Activated CD4-positive, alpha-beta T cell treated with anti-CD3 and anti-CD28 coated beads for 36 hours (primary cell): ENCODE measurements around the gene CACNA1B. TPM values are rescaled to one million over a fixed set of nuclear protein-coding genes. Genes with fewer than 3 reads are reported as not detected.

Experiments used
- ATAC-seq: fragments of 200-7000 bp; cut with Tn5 transposase; one replicate; pipeline ENCODE4 v1.10.0; 2021; ENCODE audit warnings: mild to moderate bottlenecking, moderate library complexity
- CTCF ChIA-PET: fragments of 350-600 bp; sonication (Branson Sonifier 250); formaldehyde crosslinking; loops from one replicate; lab custom pipeline; 2021; ENCODE audit warnings: antibody characterized with exemption; lab: Charles Lee
- POLR2A ChIA-PET: fragments of 350-600 bp; sonication (Branson Sonifier 250); formaldehyde crosslinking; loops from one replicate; lab custom pipeline; 2021; ENCODE audit warnings: antibody characterized with exemption, inconsistent platforms; lab: Charles Lee
- DNase-seq: peaks from one replicate; pipeline ENCODE4 v3.0.0-alpha.2; 2020
- H3K27ac Mint-ChIP-seq: one replicate; pipeline ENCODE4 v1.8.0; 2021; ENCODE audit warnings: mixed read lengths
- H3K27me3 Mint-ChIP-seq: one replicate; pipeline ENCODE4 v1.8.0; 2021; ENCODE audit warnings: mixed read lengths
- H3K36me3 Mint-ChIP-seq: one replicate; pipeline ENCODE4 v1.8.0; 2021; ENCODE audit warnings: low read depth, mixed read lengths
- H3K4me1 Mint-ChIP-seq: one replicate; pipeline ENCODE4 v1.8.0; 2021; ENCODE audit warnings: mixed read lengths
- H3K4me3 Mint-ChIP-seq: one replicate; pipeline ENCODE4 v1.8.0; 2021; ENCODE audit warnings: mild to moderate bottlenecking, moderate library complexity, mixed read lengths
- H3K9me3 Mint-ChIP-seq: one replicate; pipeline ENCODE4 v1.8.0; 2021; ENCODE audit warnings: low read depth, mixed read lengths
- intact Hi-C, 2 experiments: fragments of 100-400 bp; cut with DNase I in 1 of 2; cut with micrococcal nuclease in 1 of 2; formaldehyde crosslinking; loops; one replicate each; pipeline versions ENCODE4 v1.14.2 to v1.15.1; 2022 to 2024; cut with DNase I, micrococcal nuclease
- total RNA-seq, 2 experiments: library from RNA; stranded (reverse); gene quantifications; one replicate each; pipeline ENCODE4 v1.2.3, GENCODE V29; 2021

The CACNA1B gene
- total RNA-seq, 2 experiments from 2014 or later = 0.05 to 0.07 TPM

DNA sequence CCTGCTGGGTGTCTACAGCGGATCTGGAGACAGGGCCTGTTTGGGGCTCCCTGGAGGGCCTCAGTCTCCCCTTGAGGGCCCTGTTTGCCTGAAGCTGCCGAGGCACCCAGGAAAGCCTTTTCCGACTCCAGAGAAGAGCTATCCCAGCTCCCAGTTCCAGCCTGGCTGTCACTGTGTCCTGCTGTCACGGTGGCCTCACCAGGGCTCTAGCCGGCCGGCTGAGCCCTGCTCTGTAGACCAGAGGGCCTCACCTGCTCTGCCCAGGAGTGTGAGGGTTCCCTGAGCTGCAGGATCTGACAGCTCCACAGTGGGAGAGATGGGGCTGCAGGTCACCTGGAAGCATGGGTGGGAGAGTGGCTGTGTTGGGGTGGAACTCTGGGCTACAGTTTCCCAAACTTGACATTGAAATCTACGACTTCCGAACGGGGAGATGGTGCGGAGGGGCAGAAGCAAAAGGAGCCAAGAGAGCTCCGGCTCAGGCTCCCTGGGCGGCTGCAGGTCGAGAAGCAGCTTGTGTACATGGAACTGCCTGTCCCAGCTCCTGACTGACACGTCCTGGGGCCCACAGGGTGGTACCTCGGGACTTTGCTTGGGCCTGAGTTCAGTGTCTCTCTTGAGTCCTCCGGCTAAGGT lies 94.9 kb downstream of the CACNA1B start:
- peaks cover 3% of the 10 kb centered on the region for H3K27me3 Mint-ChIP-seq
- no peak for ATAC-seq
- no peak for DNase-seq
- no peaks in the 10 kb centered on the region for H3K9me3 Mint-ChIP-seq
- H3K27ac Mint-ChIP-seq = no peak overlapping the region
- no peaks in the 10 kb centered on the region for H3K4me1 Mint-ChIP-seq
- H3K36me3 Mint-ChIP-seq = no peaks in the 10 kb centered on the region
- H3K4me3 Mint-ChIP-seq = no peak overlapping the region
- ChIA-PET CTCF (no interaction called here), POLR2A (no interaction called here)
- intact Hi-C loops = no loop called here

DNA sequence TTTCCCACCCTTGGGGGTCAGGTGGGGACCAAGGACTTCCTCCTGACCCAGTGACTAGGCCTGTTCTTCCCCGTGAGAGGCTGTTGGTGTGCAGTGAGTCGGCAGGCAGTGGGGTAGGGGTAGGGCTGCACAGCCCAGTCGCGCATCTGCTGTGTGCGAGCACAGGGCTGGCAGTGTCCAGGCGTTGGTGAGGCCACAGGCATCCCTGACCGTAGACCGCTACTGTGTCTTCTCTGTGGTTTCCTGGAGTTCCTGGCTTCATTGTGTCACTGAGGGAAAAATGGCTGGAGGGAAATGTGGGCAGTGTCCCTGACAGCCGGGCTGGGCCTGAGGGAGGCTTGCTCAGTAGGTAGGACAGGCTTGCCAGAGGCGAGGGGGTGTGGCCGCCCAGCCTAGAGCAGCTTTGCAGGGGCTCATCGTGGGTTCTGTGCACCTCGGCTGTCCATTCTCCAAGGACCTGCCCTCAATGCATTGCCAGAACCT lies 95.4 kb downstream of the CACNA1B start:
- no peak for DNase-seq
- Mint-ChIP-seq H3K9me3 (no peaks in the 10 kb centered on the region), H3K4me1 (no peaks in the 10 kb centered on the region), H3K36me3 (no peaks in the 10 kb centered on the region), H3K27ac (no peak overlapping the region), H3K27me3 (peaks cover 3% of the 10 kb centered on the region), H3K4me3 (no peak overlapping the region)
- ChIA-PET POLR2A (no interaction called here), CTCF (interaction anchor here (0.7 kb wide), 1 partner anchor 159 kb away, joined by 3 read pairs; no protein-coding TSS in a partner anchor)
- no peak for ATAC-seq
- intact Hi-C loops = no loop called here

DNA sequence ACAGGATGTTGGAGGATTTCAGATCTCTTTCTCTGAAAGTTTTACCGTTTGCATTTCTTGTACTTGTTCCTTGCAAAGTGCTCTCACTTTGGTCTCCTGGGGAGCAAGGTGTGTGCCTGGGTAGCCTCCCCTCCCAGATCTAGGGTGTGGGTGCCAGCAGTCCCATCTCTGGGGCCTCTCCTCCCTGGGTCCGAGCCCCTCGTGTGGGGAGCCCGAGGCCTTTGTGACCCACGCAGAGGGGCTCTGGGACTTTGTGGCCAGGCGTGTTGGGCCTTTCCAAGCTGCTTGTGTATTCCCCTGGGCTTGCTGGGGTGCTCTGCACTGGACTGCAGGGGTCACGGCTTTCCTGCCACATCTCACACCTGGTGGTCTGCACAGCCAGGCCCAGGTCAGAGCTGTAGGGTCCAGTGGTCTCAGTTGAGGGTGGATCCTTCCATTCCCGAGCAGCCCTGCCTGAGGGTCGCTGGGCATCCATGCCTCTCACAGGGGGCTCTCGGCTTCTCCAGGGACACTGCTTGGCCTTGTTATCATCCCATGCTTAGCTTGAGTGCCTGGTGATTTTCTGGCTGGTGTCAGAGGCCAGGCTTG lies 96.3 kb downstream of the CACNA1B start:
- intact Hi-C loops = no loop called here
- Mint-ChIP-seq H3K4me3 (no peak overlapping the region), H3K9me3 (no peaks in the 10 kb centered on the region), H3K4me1 (no peaks in the 10 kb centered on the region), H3K36me3 (no peaks in the 10 kb centered on the region), H3K27ac (no peak overlapping the region), H3K27me3 (peaks cover 3% of the 10 kb centered on the region)
- ChIA-PET POLR2A (no interaction called here), CTCF (no interaction called here)
- DNase-seq (no peak), ATAC-seq (no peak)

DNA sequence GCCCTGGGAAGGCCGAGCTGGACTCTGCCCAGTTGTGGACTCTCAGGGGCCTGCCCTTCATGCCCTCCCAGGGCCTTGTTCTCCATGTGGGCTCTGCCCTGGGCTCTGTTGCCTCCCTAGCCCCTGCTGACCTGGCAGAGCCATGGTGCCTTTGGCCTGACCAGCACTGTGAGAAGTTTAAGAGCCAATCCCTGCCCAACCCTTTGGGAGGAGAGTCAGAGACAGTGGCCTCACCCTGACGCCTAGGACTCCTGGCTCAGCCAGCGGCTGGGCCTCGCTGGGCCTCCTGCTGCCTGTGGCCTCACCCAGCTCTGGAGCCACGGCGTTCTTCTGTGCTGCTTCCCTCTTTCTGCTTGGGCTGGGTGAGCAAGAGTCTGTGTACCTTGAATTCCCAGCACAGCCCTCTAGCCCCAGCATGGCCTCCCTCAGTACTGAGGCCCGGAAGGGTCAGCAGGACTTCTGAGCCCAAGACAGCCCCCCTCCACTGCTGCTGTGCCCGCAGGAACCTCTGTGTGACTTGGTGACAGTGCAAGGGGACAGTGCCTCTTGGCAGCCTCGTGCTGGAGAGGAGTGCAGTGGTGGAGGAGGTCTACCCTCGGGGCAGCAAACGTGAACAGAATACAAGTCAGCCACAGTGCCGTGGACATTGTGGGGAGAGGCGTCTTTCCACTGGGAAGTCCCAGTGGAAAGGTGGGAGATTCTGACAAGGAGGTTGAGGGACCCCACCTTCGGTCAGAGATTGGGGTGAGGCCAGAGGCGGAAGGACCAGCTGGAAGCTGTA lies 97.4 kb downstream of the CACNA1B start:
- H3K4me3 Mint-ChIP-seq = no peak overlapping the region
- no peak overlapping the region for H3K27ac Mint-ChIP-seq
- no peaks in the 10 kb centered on the region for H3K4me1 Mint-ChIP-seq
- intact Hi-C loops = no loop called here
- CTCF ChIA-PET = no interaction called here
- no peaks in the 10 kb centered on the region for H3K36me3 Mint-ChIP-seq
- no peak for ATAC-seq
- no peaks in the 10 kb centered on the region for H3K9me3 Mint-ChIP-seq
- POLR2A ChIA-PET = no interaction called here
- DNase-seq = no peak
- peaks cover 3% of the 10 kb centered on the region for H3K27me3 Mint-ChIP-seq

DNA sequence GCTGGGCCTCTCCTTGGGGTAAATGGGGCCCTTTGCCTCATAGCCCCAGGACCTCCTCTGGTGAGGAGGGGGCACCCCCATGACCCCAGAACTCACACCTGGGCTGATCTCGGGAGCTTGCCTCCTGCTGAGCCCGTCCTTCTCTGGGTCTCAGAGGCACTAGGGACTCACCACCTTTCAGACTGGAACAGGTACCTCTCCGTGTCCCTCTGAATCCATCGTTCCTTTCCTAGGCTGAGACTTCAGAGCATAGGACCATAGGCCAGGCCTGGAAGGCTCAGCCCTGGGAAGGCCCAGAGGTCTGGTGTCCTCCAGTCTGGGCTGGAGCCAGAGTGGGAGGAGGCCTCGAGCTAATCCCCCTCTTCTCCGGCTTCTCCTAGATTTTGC lies 97.9 kb downstream of the CACNA1B start:
- CTCF ChIA-PET = no interaction called here
- Mint-ChIP-seq H3K27me3 (peaks cover under 1% of the 10 kb centered on the region), H3K27ac (no peak overlapping the region), H3K9me3 (no peaks in the 10 kb centered on the region), H3K4me3 (no peak overlapping the region), H3K36me3 (no peaks in the 10 kb centered on the region), H3K4me1 (no peaks in the 10 kb centered on the region)
- DNase-seq (no peak), ATAC-seq (no peak)
- POLR2A ChIA-PET = no interaction called here
- intact Hi-C loops = no loop called here

DNA sequence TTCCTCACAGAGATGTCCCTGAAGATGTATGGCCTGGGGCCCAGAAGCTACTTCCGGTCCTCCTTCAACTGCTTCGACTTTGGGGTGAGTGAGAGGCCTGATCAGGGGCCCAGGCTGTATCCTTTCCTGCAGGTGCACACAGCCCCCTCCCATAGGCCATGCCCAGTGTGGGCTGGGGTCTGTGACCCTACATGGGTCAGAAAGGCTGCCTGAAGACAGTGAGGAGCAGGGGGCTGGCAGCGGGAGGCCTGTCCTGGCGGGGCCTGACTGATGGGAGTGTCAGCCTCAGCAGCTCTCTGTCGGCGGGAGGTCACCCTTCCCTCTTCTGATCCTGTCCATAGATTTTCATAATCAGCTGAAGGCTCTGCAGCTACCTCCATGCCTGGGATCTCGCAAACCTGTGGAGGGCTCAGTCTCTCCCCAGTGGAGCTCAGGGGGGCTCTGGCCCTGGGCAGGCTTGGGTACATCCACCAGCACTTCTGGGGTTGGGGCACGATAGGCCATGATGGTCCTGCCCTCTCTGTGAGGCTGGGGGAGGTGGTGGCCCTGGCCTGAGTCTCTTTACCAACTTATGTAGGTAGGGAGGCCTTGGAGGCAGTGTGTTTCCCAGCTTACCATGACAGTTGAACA lies 98.5 kb downstream of the CACNA1B start:
- no peak overlapping the region for H3K4me3 Mint-ChIP-seq
- H3K9me3 Mint-ChIP-seq = no peaks in the 10 kb centered on the region
- no peaks in the 10 kb centered on the region for H3K4me1 Mint-ChIP-seq
- CTCF ChIA-PET = interaction anchor here (0.5 kb wide), 1 partner anchor 27 kb away, joined by 3 read pairs; no protein-coding TSS in a partner anchor
- intact Hi-C loops = no loop called here
- H3K27ac Mint-ChIP-seq = no peak overlapping the region
- no peaks in the 10 kb centered on the region for H3K36me3 Mint-ChIP-seq
- ATAC-seq = no peak
- POLR2A ChIA-PET = no interaction called here
- no peaks in the 10 kb centered on the region for H3K27me3 Mint-ChIP-seq
- DNase-seq = no peak

DNA sequence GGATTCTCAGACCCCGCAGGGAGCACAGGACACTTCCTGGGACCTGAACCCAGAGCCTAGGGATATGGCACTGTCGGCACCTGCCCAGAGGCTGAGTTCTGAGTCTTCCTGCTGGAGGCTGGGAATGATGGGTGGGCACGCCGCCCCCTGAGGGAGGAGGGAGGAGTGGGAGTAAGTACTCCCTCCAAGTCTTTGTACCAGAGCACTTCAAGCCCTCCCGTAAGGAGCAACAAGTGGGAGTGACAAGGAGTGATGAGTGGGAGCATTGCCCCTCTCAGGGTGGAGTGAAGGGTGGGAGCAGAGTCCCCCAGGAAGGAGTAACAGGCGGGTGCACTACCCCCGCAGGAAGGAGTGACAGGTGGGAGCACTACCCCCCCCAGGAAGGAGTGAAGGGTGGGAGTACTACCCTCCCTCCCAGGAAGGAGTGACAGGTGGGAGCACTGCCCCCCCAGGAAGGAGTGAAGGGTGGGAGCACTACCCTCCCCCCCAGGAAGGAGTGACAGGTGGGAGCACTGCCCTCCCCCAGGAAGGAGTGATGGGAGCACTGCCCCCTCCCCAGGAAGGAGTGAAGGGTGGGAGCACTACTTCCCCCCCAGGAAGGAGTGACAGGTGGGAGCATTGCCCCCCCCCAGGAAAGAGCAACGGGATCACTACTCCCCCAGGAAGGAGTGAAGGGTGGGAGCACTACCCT lies 100.1 kb downstream of the CACNA1B start:
- Mint-ChIP-seq H3K4me1 (no peaks in the 10 kb centered on the region), H3K4me3 (no peak overlapping the region), H3K27ac (no peak overlapping the region), H3K9me3 (no peaks in the 10 kb centered on the region), H3K27me3 (peaks cover 2% of the 10 kb centered on the region), H3K36me3 (no peaks in the 10 kb centered on the region)
- ChIA-PET CTCF (no interaction called here), POLR2A (no interaction called here)
- no peak for DNase-seq
- intact Hi-C loops = no loop called here
- ATAC-seq = no peak

DNA sequence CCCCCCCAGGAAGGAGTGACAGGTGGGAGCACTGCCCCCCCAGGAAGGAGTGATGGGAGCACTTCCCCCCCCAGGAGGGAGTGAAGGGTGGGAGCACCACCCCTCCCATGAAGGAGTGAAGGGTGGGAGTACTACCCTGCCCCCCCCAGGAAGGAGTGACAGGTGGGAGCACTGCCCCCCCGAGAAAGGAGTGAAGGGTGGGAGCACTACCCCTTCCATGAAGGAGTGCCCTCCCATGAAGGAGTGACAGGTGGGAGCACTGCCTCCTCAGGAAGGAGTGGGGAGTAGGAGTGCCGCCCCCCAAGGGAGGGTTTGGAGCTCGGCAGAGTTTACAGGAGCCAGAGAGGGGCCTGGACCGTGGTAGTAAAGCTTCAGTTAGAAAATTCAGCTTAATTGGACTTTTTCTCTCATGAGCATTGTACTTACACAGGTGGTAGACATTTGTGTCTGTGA lies 100.7 kb downstream of the CACNA1B start:
- DNase-seq (no peak), ATAC-seq (no peak)
- Mint-ChIP-seq H3K4me3 (no peak overlapping the region), H3K27ac (no peak overlapping the region), H3K36me3 (no peaks in the 10 kb centered on the region), H3K4me1 (no peaks in the 10 kb centered on the region), H3K27me3 (peaks cover 2% of the 10 kb centered on the region), H3K9me3 (no peaks in the 10 kb centered on the region)
- ChIA-PET CTCF (interaction anchor here (0.7 kb wide), 1 partner anchor 21 kb away, joined by 3 read pairs; no protein-coding TSS in a partner anchor), POLR2A (no interaction called here)
- intact Hi-C loops = no loop called here

DNA sequence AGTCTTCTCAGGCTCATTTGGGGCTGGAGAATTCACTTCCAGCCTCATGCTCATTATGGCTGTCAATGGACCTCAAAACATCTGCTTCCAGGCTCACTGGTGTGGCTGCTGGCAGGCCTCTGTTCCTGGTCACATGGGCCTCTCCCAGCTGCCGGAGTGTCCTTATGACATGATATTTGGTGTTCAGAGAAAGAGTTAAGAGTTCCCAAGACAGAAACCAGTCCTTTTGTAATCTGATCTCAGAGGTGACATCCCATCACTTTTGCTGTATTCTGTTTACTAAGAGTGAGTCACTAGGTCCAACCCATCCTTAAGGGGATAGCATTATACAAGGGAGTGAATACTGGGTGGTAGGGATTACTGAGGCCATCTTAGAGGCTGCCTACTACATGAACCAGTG lies 104.6 kb downstream of the CACNA1B start:
- no peaks in the 10 kb centered on the region for H3K9me3 Mint-ChIP-seq
- no peak overlapping the region for H3K27ac Mint-ChIP-seq
- H3K27me3 Mint-ChIP-seq = peaks cover 8% of the 10 kb centered on the region
- no peak for DNase-seq
- H3K4me1 Mint-ChIP-seq = no peaks in the 10 kb centered on the region
- no peak overlapping the region for H3K4me3 Mint-ChIP-seq
- no peaks in the 10 kb centered on the region for H3K36me3 Mint-ChIP-seq
- POLR2A ChIA-PET = no interaction called here
- no peak for ATAC-seq
- intact Hi-C loops = no loop called here
- CTCF ChIA-PET = no interaction called here

DNA sequence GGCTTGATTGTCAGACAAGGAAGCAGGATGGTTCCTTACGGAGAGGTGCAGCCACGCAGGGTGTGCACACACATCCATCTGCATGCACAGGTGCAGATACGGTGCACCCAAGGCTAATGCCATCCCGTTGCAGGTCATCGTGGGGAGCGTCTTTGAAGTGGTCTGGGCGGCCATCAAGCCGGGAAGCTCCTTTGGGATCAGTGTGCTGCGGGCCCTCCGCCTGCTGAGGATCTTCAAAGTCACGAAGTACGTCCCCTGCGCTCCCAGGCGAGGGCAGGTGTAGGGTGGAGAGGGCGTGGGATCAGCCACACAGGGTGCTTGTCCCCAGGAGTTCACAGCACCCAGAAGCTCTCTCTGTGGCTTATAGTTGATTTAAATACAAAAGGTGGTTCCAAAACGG lies 106.4 kb downstream of the CACNA1B start:
- no peak for DNase-seq
- POLR2A ChIA-PET = no interaction called here

More for the DNA sequence above, 106.4 kb downstream of the CACNA1B start:
- H3K4me3 Mint-ChIP-seq = no peak overlapping the region
- ATAC-seq = no peak
- H3K36me3 Mint-ChIP-seq = no peaks in the 10 kb centered on the region
- intact Hi-C loops = no loop called here
- no peaks in the 10 kb centered on the region for H3K9me3 Mint-ChIP-seq
- no peak overlapping the region for H3K27ac Mint-ChIP-seq
- H3K27me3 Mint-ChIP-seq = peaks cover 15% of the 10 kb centered on the region
- H3K4me1 Mint-ChIP-seq = no peaks in the 10 kb centered on the region
- CTCF ChIA-PET = interaction anchor here (0.6 kb wide), 1 partner anchor 65 kb away, joined by 3 read pairs; no protein-coding TSS in a partner anchor
